ENCODE measurements around the gene CAPRIN1.

DNA sequence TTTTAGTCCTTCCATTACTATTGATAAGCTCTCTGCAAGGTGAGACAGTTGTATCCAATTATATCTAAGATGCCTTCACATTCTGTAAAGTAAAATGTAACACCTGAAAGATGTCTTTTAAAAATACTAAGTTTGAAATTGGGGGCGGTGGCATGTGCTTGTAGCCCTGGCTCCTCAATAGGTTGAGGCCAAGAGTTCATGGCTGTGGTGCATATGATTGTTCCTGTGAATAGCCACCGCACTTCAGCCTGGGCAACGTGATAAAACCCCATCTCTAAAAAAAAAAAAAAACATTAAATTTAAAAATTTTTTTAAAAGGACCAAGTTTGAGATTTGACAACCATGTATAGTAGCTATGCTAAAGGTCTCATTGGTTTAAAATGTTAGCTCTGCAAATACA is 20.5 kb downstream of the CAPRIN1 start:
- TF ChIP-seq, protein P1, sequence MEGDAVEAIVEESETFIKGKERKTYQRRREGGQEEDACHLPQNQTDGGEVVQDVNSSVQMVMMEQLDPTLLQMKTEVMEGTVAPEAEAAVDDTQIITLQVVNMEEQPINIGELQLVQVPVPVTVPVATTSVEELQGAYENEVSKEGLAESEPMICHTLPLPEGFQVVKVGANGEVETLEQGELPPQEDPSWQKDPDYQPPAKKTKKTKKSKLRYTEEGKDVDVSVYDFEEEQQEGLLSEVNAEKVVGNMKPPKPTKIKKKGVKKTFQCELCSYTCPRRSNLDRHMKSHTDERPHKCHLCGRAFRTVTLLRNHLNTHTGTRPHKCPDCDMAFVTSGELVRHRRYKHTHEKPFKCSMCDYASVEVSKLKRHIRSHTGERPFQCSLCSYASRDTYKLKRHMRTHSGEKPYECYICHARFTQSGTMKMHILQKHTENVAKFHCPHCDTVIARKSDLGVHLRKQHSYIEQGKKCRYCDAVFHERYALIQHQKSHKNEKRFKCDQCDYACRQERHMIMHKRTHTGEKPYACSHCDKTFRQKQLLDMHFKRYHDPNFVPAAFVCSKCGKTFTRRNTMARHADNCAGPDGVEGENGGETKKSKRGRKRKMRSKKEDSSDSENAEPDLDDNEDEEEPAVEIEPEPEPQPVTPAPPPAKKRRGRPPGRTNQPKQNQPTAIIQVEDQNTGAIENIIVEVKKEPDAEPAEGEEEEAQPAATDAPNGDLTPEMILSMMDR (IDR thresholded peaks at IDR 0.05; ENCODE audit: insufficient read depth, low read length, poor library complexity, severe bottlenecking), result no peak
- TF ChIP-seq EZH2phosphoT487 (conservative IDR thresholded peaks at IDR 0.05; ENCODE audit: low read length), result no peak
